NCI-H2196 treated with DMSO at 0.1 percent for 48 hours (cell line): Measurements from ENCODE around the gene ATG7.

Experiments
- DNase-seq: peaks from one replicate; lab custom pipeline; 2025; ENCODE audit not compliant: unreplicated experiment; lab: John Stamatoyannopoulos, UW

ATG7 gene

DNA sequence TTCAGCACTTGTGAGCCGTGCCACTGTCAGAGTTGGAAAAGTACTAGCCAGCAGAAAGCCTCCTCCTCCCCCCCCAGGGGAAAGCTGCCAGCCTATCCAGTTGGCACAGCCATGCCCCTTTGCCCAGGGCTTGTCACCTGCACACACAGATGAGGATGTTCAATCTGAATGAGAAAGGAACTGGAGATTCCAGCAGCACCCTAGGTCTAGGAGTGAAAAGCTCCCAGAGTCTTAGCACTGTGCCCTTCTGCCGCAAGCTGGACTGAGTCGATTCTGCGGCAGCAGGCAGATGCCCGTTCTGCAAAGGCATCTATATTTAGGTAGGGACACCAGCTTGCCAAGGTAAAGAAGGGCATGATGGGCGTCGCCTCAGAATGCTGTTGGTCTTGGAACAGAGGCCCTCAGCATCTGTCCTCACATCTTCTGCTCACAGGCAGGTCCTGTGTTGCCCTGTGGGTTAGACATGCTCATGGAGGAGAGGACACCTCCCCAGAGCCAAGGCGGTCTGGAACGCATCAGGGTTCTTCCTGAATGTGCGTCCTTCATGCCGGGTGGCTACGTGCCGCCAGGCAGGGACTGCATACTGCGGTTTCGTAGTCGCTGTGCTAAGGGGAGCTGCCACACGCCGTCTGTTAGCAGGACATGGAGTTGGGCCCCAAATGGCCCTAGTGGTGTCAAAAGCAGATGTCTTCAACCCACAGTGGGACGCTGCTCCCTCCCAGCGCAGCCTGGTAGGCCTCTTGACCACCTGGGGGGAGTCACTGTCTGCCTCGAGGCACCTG lies 262.0 kb downstream of the ATG7 start:
- DNase-seq: no peak

DNA sequence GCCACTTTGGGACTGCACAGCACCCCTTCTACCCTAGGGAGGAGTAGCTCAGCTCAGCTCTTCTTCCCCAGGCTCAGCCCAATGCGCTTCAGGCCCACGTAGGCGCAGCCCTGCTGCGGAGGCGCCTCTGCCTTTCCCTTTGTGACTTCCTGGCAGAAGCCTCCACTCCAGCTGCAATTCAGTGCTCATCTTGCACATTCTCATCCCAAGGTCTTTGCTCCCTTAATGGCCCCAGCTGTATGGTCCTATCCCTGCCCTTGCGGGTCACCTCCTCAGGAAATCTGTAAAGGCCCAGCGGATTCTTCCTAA lies 262.6 kb downstream of the ATG7 start:
- no peak for DNase-seq

DNA sequence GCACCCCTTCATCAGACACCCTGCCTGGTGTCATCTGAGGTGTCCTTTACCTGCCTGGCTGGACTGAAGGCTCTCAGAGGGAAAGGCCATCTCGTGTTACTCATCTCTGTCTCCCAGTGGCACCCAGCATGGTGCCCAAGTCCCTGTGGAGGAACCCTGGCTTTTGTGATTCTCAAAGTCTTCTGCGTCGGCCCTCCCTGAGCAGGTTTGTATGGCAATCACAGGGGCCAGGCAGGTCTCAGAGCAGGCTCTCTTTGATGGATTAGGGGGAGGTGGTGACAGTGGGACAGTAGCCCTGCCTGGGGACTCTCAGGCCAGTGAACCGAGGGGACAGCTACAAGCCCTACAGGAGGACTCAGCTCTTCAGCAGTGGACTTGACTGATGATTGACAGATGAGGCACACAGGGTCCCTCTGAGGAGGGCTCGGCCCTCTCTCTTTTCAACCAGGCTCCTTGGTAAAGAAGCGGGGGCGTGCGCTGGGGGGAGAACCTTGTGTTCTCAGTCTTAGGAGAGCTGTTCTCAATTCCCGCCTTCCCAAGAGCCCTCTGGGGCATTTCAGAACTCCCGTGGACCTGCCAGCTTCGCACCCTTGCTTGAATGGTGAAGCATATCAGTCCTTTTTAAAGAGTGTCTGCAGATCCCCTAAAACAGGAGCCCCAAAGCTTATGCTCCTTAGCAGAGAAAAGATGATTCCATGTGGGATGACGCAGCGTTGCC lies 263.2 kb downstream of the ATG7 start:
- no peak for DNase-seq

DNA sequence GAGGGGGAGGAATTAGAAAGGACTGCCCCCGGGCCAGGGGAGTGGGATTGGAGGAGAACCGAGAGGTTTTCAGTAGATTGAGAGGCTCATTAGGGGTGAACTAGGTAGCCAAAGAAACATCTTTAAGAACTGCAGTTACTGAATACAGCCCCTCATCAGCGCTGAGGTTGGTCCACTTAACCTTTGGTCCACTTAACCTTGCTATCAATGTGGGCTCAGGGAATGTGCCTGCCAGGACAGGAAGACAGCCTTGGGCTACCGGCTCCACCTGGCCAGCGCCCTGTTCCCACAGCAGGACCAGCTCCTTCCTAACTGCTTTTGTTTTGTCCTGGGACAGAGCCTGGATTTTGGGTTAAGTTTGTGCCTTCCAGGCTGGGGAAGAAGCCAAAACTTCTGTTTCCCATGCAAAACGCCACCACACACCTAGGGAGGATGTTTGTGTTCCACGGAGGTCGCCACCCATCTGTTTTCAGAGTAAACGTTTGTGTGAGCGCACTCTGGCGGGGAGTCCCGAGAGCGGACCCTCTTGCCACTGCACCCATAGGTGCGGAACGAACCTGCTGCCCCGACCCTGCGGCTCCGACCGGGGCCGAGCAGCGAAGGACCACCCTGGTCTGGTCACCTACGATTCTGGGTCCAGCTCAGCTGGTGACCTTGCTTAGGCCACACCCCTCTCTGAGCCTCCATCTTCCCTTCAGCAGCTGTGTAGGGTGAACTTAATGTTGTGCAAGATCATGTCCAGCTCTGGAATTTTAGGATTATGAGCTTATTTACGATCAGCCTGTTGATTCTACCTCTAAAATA lies 264.1 kb downstream of the ATG7 start:
- DNase-seq: no peak

DNA sequence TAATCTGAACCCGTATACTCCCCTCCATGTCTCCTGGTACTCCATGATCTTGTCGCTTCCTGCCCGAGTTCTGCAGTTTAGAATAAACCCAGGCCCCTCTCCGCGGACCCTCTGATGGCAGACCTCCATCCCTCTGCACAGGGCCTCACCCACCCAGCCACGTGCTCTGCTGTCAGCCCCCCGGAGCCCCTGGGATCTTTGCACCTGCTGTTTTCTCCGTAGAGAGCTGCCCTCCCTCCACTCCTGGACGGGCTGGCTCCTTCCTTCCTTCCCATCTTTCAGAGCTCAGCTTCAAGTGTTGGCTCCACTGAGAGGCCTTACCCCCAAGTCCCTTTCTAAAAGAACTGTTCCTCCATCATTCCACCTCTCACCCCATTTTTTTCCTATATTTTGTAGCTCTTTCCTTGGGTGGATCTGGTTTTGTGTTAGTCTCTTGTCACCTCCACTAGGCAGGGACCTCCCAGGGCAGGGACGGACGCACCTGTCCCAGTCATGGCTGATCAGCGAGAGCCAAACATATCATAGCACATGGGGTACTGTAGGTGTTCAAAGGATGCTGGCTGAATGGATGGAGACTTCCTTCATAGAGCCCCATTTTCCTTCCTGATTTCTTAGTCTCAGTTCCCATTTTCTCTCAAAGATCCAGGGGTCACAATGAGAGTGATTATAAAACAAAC lies 264.9 kb downstream of the ATG7 start:
- DNase-seq: no peak

DNA sequence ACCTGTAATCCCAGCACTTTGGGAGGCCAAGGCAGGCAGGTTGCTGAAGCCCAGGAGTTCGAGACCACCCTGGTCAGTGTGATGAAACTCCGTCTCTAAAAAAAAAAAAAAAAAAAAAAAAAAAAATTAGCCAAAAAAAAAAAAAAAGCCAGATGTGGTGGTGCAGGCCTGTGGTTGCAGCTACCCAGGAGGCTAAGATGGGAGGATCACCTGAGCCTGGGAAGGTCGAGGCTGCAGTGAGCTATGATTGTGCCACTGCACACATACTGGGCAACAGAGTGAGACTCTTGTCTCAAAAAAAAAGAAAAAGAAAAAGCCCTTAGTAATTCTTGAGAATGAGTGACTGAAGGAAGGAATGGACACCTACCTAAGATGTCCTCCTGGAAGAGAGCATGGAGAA lies 266.4 kb downstream of the ATG7 start:
- DNase-seq: no peak

DNA sequence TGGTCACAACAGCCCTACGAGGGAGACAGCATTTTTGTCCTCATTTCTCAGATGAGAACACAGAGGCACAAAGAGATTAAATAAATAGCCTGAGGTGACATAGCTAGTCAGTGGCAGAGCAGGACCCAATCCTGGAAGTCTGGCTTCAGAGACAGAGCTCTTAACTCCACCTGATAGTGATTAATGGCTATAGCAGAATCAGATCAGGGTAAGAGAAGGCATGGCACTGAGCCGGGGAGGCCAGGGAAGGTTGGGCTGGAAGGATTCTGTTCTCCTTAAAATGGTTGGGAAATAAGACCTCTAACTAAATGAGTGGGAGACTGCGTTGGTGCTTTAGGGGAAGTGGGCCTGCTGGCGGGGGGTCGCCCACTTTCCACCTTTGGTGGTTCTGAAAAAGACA lies 267.0 kb downstream of the ATG7 start:
- no peak for DNase-seq

DNA sequence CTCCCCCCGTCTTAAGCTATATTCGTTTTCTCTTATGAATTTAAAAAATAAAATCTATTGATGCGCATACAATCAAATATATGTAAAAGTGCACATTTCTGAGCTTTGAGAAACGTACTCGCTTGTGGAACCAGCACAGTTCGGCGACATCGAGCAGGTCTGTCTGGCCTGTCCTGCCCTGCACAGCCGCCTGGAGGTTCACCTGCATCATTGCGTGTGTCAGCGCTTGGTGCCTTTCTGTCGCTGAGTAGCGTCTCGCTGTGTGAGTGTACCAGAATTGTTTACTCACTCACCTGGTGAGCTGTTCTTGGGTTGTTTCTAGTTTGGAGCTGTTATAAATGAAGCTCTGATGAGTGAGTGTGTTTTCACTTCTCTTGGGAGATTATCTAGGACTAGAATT lies 267.5 kb downstream of the ATG7 start:
- DNase-seq: no peak

DNA sequence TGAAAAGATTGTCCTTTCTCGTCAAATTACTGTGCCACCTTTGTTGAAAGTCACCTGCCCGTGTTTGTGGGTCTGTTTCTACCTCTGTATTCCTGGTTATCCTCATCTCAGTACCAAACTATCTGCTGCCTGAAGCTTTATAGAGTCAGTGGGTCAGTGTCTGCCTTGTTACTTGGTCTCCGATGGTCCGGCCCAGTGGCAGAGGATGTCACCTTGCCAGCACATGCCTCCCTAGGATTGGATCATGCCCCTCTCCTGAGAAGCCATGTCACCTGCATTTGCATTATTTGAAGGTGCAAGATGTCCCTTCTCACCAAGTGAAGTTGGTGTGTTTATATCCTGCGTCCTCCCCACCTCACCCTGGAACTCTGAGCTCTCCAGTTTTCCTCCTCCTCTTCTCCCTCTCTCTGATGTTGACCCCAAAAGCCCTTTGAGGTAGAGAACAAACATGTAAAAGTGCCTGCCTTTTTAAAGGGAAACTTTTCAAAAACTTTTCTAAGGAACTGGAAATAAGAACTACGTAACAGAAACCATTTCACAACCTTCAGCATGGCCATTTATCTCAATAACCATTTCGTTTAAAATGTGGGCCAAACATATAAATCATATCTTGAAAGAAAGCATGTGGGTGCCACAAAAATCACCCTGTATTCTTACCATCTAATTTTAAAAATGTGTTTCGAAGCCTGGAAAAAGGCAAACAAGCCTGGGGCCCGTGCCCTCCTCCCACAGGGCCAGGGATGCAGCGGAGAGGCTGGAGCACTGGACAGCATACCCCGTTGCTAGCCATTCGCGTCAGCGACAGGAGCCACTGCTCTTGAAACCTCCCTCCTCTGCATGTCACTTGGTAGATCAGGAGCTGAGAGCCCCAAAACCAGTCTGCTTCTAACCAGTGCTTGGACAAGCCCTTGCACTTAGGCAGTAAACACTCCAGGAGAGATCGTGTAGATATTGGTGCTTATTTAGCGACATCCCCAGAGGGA lies 269.4 kb downstream of the ATG7 start:
- DNase-seq: no peak

DNA sequence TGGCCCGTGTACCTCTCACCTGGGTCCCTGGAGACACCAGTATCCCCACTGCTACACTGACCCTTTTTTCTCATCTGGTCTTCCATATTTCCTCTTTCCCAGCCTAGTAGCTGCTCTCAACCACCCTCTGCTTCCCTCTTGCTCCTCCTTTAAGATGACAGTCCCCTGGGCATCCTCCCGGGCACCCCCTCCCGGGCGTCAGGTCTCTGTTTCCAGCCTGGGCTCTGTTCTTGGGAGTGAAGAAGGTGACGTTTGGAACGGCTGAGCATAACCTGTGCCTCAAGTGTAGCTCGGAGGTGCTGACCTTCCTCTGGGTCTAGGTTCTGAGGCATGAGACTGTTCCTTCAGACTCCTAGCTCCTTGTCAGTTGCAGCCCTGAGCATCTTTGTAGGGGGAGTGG lies 270.4 kb downstream of the ATG7 start:
- no peak for DNase-seq

DNA sequence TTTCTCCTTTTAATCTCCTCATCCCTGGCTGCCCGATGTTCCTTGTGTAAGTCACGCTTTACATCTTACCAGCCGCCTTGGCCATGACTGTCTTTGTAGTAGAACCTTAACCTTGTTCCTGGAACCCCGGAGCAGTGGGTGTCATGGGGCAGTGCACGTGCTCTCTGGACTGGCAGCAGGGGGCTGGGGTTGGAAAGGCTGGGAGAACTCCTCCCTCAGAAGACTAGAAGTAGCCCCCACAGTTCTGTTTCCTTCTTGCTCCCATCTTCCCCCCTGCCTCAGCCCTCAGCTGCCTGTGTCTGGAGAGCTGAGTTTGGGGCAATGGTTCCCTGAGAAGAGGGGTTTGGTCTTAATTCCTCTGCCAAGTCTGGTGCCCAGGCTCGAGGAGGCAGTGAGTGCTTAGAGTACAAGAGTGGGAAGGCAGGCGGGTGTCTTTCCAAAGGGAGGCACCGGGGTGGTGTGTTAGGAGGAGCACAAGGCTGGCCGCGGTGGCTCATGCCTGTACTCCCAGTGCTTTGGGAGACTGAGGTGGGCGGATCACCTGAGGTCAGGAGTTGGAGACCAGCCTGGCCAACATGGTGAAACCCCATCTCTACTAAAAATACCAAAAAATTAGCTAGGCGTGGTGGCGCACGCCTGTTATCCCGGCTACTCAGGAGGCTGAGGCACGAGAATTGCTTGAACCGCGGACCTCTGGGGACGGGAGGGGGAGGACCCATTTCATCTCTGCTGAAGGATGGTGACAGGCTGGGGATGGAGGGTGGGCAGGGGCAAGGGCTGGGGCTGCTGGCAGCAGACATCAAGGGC lies 271.1 kb downstream of the ATG7 start:
- DNase-seq: no peak

DNA sequence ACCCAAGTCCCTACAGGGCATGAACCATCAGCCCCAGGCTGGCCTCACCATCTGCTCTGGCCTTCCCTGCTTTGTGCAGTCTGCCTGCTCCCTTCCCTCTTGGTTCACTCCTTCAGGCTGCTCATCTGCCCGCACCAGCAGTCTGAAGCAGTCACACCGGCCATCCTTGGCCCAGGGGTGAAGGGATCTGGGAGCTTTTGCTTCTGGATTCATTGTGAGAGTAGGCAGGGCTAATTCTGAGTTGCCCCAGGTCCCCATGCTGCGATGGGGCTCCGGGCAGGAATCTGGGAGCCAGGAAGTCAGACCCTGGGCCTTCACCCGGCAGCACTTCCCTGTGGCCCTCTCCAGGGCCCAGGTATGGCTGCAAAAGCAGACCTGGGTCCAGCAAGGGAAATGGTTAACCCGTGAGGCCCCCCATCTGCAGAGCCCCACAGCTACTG lies 271.8 kb downstream of the ATG7 start:
- DNase-seq: no peak

DNA sequence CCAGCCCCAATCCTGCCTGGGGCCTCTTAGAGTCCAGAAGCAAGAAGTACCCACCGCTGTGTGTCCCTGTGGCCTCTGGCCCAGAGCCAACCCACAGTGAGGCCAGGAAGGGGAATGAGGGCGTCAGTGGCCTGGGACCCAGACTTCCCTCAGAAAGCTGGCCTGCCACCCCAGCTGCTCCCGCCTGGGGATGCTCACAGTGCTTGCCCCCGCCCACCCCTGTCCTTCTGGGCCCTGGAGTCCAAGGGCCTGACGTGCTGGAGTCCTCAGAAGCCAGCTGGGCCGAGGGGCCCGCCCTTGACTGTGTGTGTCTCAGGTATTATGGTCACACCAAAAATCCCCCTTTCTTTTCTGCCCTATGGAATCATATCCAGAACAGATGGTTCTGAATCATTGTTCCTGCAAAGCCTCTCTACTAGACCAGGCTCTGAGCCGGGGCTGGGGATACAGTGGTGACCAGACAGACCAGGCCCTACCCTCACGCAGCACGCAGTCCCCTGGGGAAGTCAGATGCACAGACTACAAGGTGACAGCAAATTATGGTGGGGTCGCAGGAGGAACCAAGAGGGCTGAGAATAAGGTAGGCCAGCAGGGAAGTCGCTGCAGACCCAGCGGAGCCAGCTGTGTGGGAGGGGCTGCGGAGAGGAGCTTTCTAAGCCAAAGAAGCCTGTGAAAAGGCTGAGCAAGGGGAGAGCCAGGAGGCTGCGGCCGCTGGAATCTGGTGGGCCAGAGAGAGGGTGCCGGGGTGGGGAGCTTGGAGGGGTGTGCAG lies 272.4 kb downstream of the ATG7 start:
- DNase-seq: no peak

DNA sequence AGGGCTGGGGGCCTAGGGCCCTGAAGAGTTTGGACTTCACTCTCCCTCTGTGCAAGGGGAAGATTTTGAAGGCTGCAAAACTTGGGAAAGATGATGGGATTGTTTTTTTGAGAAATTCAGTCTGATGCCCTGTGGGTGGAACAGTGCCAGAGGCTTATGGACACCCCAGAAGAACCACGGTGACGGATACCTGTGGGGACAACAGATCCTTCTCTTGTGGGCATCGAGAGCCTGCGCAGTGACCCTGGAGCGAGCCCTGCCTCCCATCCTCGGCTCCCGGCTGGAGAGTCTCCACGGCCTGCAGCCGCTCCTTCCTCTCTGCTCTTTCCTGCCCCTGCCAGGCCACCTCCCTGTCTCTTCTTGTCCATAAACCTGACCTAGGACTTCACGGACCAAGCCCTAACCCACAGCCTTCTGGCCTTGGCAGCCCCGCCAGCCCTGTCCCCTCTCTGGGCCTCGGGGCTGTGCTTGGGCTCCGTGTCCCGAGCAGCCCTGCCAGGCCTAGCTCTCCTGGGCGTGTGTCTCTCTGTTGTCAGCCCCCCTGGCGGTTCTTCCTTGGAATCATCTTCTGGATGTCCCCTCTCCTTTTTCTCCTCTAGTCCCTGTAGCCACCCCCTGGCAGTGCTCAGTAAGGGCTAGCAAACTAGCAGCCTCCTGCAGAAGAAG lies 273.1 kb downstream of the ATG7 start:
- no peak for DNase-seq

DNA sequence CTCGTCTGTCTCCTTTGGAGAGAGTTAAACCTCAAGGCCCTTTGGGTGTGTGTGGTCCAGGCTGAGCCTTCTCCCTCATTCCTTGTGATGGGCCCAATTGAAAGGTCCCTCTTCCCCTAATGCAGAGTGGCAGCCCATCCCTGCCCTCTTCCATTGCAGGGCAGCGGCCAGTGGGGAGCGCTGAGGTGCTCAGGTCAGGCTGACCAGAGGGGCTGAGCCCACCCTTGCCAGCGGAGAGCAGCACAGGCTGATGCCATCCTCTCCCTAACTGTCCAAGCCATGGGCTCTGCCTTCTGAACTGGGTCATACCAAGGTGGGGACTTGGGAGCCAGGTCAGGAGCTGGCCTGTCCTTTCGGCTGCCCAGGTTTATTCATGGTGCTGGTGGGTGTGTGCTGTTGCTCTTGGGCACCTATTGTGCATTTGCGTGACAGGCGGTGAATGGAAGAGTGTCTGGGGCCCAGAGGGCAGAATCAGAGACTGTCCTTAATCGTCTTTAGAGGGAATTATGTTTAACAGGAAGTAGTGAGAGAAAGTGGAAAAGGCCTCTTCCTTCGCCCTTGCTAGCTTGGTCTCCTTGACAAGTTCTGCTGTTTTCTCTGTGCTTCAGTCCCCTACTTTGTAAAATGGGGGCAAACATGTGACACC lies 274.6 kb downstream of the ATG7 start:
- DNase-seq: no peak

DNA sequence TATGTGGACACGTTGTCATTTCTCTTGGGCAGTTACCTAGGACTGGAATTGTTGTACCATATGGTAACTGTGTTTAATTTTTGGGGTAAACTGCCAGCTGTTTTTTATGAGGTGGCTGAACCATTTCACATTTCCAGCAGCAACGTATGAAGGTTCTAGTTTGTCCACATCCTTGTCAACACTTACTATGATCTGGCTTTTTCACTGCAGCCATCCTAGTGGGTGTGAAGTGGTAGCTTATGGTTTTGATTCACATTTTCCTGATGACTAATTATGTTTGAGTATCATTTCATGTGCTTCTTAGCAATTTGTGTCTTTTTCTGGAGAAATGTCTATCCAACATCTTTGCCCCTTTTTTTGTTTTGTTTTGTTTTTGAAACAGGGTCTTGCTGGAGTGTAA lies 275.3 kb downstream of the ATG7 start:
- no peak for DNase-seq

DNA sequence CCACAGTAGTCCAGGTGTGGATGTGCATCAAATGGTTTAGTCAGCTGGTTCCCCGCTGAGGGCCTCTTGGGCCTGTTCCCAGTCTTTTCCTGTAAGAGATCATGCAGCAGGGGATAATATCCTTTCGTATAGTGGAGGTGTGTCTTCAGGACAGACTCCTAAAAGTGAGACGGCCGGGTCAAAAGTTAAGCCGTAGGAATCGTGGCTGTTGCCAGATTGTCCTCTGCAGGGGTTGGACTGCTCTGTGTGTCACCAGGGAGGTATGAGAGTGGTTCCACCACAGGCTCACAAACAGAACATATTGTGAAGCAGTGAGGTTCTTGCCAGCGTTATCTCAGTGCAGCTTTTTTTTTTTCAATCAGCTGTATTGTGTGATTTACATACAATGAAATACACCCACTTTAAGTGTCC lies 276.5 kb downstream of the ATG7 start:
- DNase-seq: no peak
